Upper lobe of right lung (tissue), 1 donor: ENCODE data around the gene CRYAB. TPM values are rescaled to one million over a fixed set of nuclear protein-coding genes. Genes with fewer than 3 reads are reported as not detected.

Experiments used
- ATAC-seq: fragments of 200-7000 bp; cut with Tn5 transposase; one replicate; pipeline ENCODE4 v1.9.1; 2020; ENCODE audit warnings: mild to moderate bottlenecking, moderate library complexity
- DNase-seq: peaks from one replicate; pipeline ENCODE4 v3.0.0-alpha.2; 2020
- H3K27ac ChIP-seq: fragments of 200-600 bp; one replicate; pipeline ENCODE4 v1.8.0; 2022
- H3K27me3 ChIP-seq: fragments of 200-600 bp; one replicate; pipeline ENCODE4 v1.8.0; 2022; ENCODE audit warnings: mild to moderate bottlenecking
- H3K36me3 ChIP-seq: fragments of 200-600 bp; one replicate; pipeline ENCODE4 v1.8.0; 2022
- H3K4me1 ChIP-seq: fragments of 200-600 bp; one replicate; pipeline ENCODE4 v1.8.0; 2022
- H3K4me3 ChIP-seq: fragments of 200-600 bp; one replicate; pipeline ENCODE4 v1.8.0; 2022; ENCODE audit warnings: mild to moderate bottlenecking
- H3K9me3 ChIP-seq: fragments of 200-600 bp; one replicate; pipeline ENCODE4 v1.8.0; 2022
- intact Hi-C: fragments of 100-400 bp; cut with DNase I; formaldehyde crosslinking; loops from one replicate; pipeline ENCODE4 v1.11.0; 2022
- total RNA-seq: library from RNA; stranded (reverse); fragmentation: NEBNext Ultra II Directional; extraction: Animal tissue kit (Norgen Biotek cat#: 25700); gene quantifications from one replicate; pipeline ENCODE4 v1.2.1, GENCODE V29; 2021
- TF ChIP-seq, protein P1 (sequence below): fragments of 200-600 bp; IDR thresholded peaks from one replicate; pipeline ENCODE4 v1.8.0; 2022; ENCODE audit warnings: antibody characterized with exemption
- donor health status: DM: no; HTN: yes; CAD: no; lungs with severe emphysema.

CRYAB gene
- total RNA-seq, 1 donor from 2014 or later = 113 TPM

DNA sequence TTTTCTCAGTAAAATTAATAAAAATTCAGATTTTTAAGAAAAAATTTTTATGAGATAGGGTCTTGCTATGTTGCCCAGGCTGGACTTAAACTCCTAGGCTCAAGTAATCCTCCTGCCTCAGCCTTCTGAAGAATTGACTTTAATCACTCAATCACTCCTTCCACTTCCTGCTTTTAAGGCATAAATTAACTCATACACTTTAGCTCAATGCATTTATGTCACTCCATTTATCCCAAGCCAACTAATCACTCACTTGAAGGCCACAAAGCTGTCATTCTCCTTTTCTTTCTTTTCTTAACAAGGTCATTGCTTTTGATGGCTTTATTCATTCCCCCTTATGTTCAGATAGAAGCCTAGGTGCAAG lies 41.1 kb downstream of the CRYAB start:
- no peaks in the 10 kb centered on the region for H3K27me3 ChIP-seq
- intact Hi-C loops = no loop called here
- TF ChIP-seq, protein P1, sequence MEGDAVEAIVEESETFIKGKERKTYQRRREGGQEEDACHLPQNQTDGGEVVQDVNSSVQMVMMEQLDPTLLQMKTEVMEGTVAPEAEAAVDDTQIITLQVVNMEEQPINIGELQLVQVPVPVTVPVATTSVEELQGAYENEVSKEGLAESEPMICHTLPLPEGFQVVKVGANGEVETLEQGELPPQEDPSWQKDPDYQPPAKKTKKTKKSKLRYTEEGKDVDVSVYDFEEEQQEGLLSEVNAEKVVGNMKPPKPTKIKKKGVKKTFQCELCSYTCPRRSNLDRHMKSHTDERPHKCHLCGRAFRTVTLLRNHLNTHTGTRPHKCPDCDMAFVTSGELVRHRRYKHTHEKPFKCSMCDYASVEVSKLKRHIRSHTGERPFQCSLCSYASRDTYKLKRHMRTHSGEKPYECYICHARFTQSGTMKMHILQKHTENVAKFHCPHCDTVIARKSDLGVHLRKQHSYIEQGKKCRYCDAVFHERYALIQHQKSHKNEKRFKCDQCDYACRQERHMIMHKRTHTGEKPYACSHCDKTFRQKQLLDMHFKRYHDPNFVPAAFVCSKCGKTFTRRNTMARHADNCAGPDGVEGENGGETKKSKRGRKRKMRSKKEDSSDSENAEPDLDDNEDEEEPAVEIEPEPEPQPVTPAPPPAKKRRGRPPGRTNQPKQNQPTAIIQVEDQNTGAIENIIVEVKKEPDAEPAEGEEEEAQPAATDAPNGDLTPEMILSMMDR = no peak
- DNase-seq (no peak), ATAC-seq (no peak)
- H3K9me3 ChIP-seq = no peaks in the 10 kb centered on the region
- peaks cover 33% of the 10 kb centered on the region for H3K36me3 ChIP-seq
- peak overlapping the region; percentile 86 for H3K4me3 ChIP-seq
- H3K4me1 ChIP-seq = peaks cover 7% of the 10 kb centered on the region
- peak overlapping the region; percentile 85 for H3K27ac ChIP-seq

- intact Hi-C loops = no loop called here
Measured at GRCh38 chr11:111870113-111870512, 41.5 kb downstream of the CRYAB start.

GRCh38 chr11:111860257-111860656 lies 51.3 kb downstream of the CRYAB start:
- Histone ChIP-seq H3K27me3 (no peaks in the 10 kb centered on the region), H3K4me3 (no peak overlapping the region), H3K27ac (no peak overlapping the region), H3K9me3 (no peaks in the 10 kb centered on the region), H3K36me3 (peaks cover 81% of the 10 kb centered on the region), H3K4me1 (no peaks in the 10 kb centered on the region)
- intact Hi-C loops = no loop called here
- TF ChIP-seq, protein P1 = no peak
- DNase-seq = no peak
- ATAC-seq = no peak

More at GRCh38 chr11:111870113-111870512, 41.5 kb downstream of the CRYAB start:
- Histone ChIP-seq H3K4me1 (peaks cover 7% of the 10 kb centered on the region), H3K36me3 (peaks cover 33% of the 10 kb centered on the region), H3K9me3 (no peaks in the 10 kb centered on the region), H3K4me3 (peak overlapping the region; percentile 86), H3K27ac (no peak overlapping the region), H3K27me3 (no peaks in the 10 kb centered on the region)
- TF ChIP-seq, protein P1 = no peak
- ATAC-seq (no peak), DNase-seq (no peak)

Other genes with a start within 250 kb of the CRYAB start
- 26.7 TPM for gene PPP2R1B, start 145.4 kb downstream of the CRYAB start, total RNA-seq
- gene ALG9, start 40.2 kb downstream of the CRYAB start, total RNA-seq = 26.6 TPM
- gene FDXACB1, start 32.6 kb downstream of the CRYAB start, total RNA-seq = 1.9 TPM
- 20.0 TPM for gene CFAP68, start 32.2 kb downstream of the CRYAB start, total RNA-seq
- gene HSPB2, start 964 bp upstream of the CRYAB start, total RNA-seq = 9.2 TPM
- 9.8 TPM for gene C11orf52, start 7.1 kb upstream of the CRYAB start, total RNA-seq
- 15.2 TPM for gene DIXDC1, start 25.6 kb upstream of the CRYAB start, total RNA-seq
- gene DLAT, start 113.6 kb upstream of the CRYAB start, total RNA-seq = 29.2 TPM
- 1.3 TPM for gene PIH1D2, start 162.2 kb upstream of the CRYAB start, total RNA-seq
- 18.9 TPM for gene NKAPD1, start 162.5 kb upstream of the CRYAB start, total RNA-seq
- gene TIMM8B, start 175.0 kb upstream of the CRYAB start, total RNA-seq = 33.9 TPM
- 90.1 TPM for gene SDHD, start 175.1 kb upstream of the CRYAB start, total RNA-seq